K562 (cell line): ENCODE results near the gene ALG6. TPM values are rescaled to one million over a fixed set of nuclear protein-coding genes. Genes with fewer than 3 reads are reported as not detected.

Source experiments
- ATAC-seq: fragments of 200-7000 bp; cut with Tn5 transposase; 3 replicates; pipeline ENCODE4 v1.9.1; 2020; ENCODE audit warnings: moderate library complexity
- BruUV-seq: library from RNA; stranded (reverse); fragments of 400-500 nt; replicated peaks from 2 replicates; lab custom pipeline; 2021; lab: Mats Ljungman, UMichigan
- CTCF ChIA-PET: fragments of 300-600 bp; formaldehyde crosslinking; extraction: SDS; loops from one replicate; lab custom pipeline; 2021; ENCODE audit warnings: low intra/inter-chr PET ratio; lab: Yijun Ruan, JAX
- POLR2A ChIA-PET: fragments of 300-600, 350-650 bp; sonication (Branson Sonifier 250); formaldehyde crosslinking; extraction: SDS; loops from one replicate; lab custom pipeline; 2021; ENCODE audit warnings: antibody characterized with exemption, inconsistent platforms; lab: Yijun Ruan, JAX
- DNase-seq, 4 experiments: peaks; one replicate each; pipeline versions ENCODE4 v3.0.0 to v3.0.0-alpha.2; 2011 to 2018; ENCODE audit warnings: low spot score in 3 of 4, mixed read lengths in 3 of 4; ENCODE audit errors: extremely low read depth in 1 of 4
- FAIRE-seq: peaks from 2 replicates; lab custom pipeline; 2011; peaks lifted over from hg19 to GRCh38; lab: Jason Lieb, UNC
- H2AFZ ChIP-seq: 2 replicates; pipeline ENCODE4 v1.6.0; 2011; ENCODE audit warnings: low read depth, low read length, control low read depth, inconsistent platforms
- H3K27ac ChIP-seq: fragments of 200-600 bp; 3 replicates; pipeline ENCODE4 v1.8.0; 2011; ENCODE audit warnings: low read depth, mild to moderate bottlenecking, control low read depth, inconsistent platforms, low read length, moderate library complexity, mixed read lengths; ENCODE audit errors: extremely low read depth
- H3K27me3 ChIP-seq, 2 experiments: fragments of 300-600 bp in 1 of 2; 2 replicates in 1 of 2; 3 replicates in 1 of 2; pipeline versions ENCODE4 v1.6.0 to v1.8.0; 2011; ENCODE audit warnings: inconsistent platforms in 2 of 2, low read length in 2 of 2, mild to moderate bottlenecking in 1 of 2, mixed read lengths in 1 of 2, moderate library complexity in 1 of 2; ENCODE audit not compliant: control insufficient read depth in 2 of 2, insufficient read depth in 2 of 2
- H3K36me3 ChIP-seq: fragments of 300-600 bp; 3 replicates; pipeline ENCODE4 v1.8.0; 2011; ENCODE audit warnings: mild to moderate bottlenecking, low read length, inconsistent platforms; ENCODE audit not compliant: control insufficient read depth, insufficient read depth
- H3K4me1 ChIP-seq, 2 experiments: fragments of 200-600 bp in 1 of 2; replicated peaks in 1 of 2; 2 replicates in 1 of 2; 3 replicates in 1 of 2; pipeline versions ENCODE4 v1.5.1 to v1.8.0; 2011; ENCODE audit warnings: inconsistent platforms in 2 of 2, low read length in 2 of 2, mild to moderate bottlenecking in 1 of 2, mixed read lengths in 1 of 2, moderate library complexity in 1 of 2; ENCODE audit not compliant: control insufficient read depth in 2 of 2, insufficient read depth in 2 of 2
- H3K4me2 ChIP-seq: 2 replicates; pipeline ENCODE4 v1.6.1; 2011; ENCODE audit warnings: low read length, control low read depth, inconsistent platforms, mixed read lengths; ENCODE audit not compliant: insufficient read depth
- H3K4me3 ChIP-seq: fragments of 200-600 bp; sonication (generic), shearing (Covaris generic); 2 replicates; pipeline ENCODE4 v1.5.1; 2016; ENCODE audit warnings: control low read depth, inconsistent platforms
- H3K79me2 ChIP-seq: fragments of 200-600 bp; 3 replicates; pipeline ENCODE4 v1.8.0; 2011; ENCODE audit warnings: low read length, inconsistent platforms; ENCODE audit not compliant: control insufficient read depth, insufficient read depth
- H3K9ac ChIP-seq, 2 experiments: 2 replicates each; pipeline versions ENCODE4 v1.6.0 to v1.6.1; 2011; ENCODE audit warnings: low read depth in 2 of 2, low read length in 2 of 2, control low read depth in 1 of 2, inconsistent platforms in 1 of 2, mild to moderate bottlenecking in 1 of 2, mixed read lengths in 1 of 2; ENCODE audit not compliant: insufficient read depth in 1 of 2
- H3K9me1 ChIP-seq: one replicate; pipeline ENCODE4 v1.6.0; 2011; ENCODE audit warnings: inconsistent platforms, mild to moderate bottlenecking, low read length, moderate library complexity; ENCODE audit not compliant: control insufficient read depth, insufficient read depth
- H3K9me3 ChIP-seq: replicated peaks from 2 replicates; pipeline ENCODE4 v1.5.1; 2011; ENCODE audit warnings: low read depth, low read length, inconsistent platforms; ENCODE audit not compliant: control insufficient read depth, insufficient read depth
- H4K20me1 ChIP-seq: replicated peaks from 2 replicates; pipeline ENCODE4 v1.6.1; 2011; ENCODE audit warnings: low read length, inconsistent platforms, mixed read lengths; ENCODE audit not compliant: control insufficient read depth, insufficient read depth
- ATF3 ChIP-seq, 2 experiments: fragments of 450-650 bp in 1 of 2; sonication (generic) in 1 of 2; formaldehyde crosslinking in 1 of 2; IDR thresholded peaks in 1 of 2; conservative IDR thresholded peaks in 1 of 2; 2 replicates each; pipeline versions ENCODE4 v1.6.1 to v1.8.1; 2016 to 2023; ENCODE audit warnings: mild to moderate bottlenecking in 2 of 2, moderate library complexity in 2 of 2, inconsistent platforms in 1 of 2, missing genetic modification reagents in 1 of 2
- CGGBP1 ChIP-seq: fragments of 250-450 bp; sonication (Bioruptor Pico); IDR thresholded peaks from 2 replicates; pipeline ENCODE4 v1.9.0; 2021; ENCODE audit warnings: mild to moderate bottlenecking
- E2F3 ChIP-seq: fragments of 250-450 bp; sonication (Bioruptor Pico); IDR thresholded peaks from 2 replicates; pipeline ENCODE4 v1.4.0; 2020; ENCODE audit warnings: mild to moderate bottlenecking
- HBP1 ChIP-seq: fragments of 450-650 bp; formaldehyde crosslinking; IDR thresholded peaks from 2 replicates; pipeline ENCODE4 v1.4.0; 2022; ENCODE audit warnings: missing genetic modification characterization
- MECOM ChIP-seq: fragments of 250-450 bp; sonication (Bioruptor Pico); IDR thresholded peaks from 2 replicates; pipeline ENCODE4 v1.8.0; 2022; ENCODE audit warnings: inconsistent platforms
- MYBL2 ChIP-seq, 2 experiments: fragments of 450-650 bp in 1 of 2; sonication (generic) in 1 of 2; formaldehyde crosslinking in 1 of 2; IDR thresholded peaks; 2 replicates each; pipeline versions ENCODE4 v1.6.1 to v1.8.1; 2017 to 2022; ENCODE audit warnings: borderline replicate concordance in 1 of 2, inconsistent platforms in 1 of 2, low read depth in 1 of 2, mild to moderate bottlenecking in 1 of 2, missing genetic modification reagents in 1 of 2, moderate library complexity in 1 of 2
- RNF219 ChIP-seq: fragments of 250-450 bp; sonication (Bioruptor Pico); IDR thresholded peaks from 2 replicates; pipeline ENCODE4 v1.5.0; 2022; ENCODE audit warnings: mild to moderate bottlenecking
- SRSF1 ChIP-seq: fragments of 200-400 bp; formaldehyde crosslinking; IDR thresholded peaks from 2 replicates; pipeline ENCODE4 v1.6.1; 2017; ENCODE audit warnings: mild to moderate bottlenecking, low read depth, low read length, moderate library complexity
- SRSF7 ChIP-seq: fragments of 200-400 bp; formaldehyde crosslinking; optimal IDR thresholded peaks from 2 replicates; pipeline ENCODE3; 2017; ENCODE audit warnings: mild to moderate bottlenecking, low read depth, low read length
- ZBTB43 ChIP-seq: sonication (generic); formaldehyde crosslinking; IDR thresholded peaks from 2 replicates; pipeline ENCODE4 v1.8.0; 2023; ENCODE audit warnings: mild to moderate bottlenecking, missing genetic modification reagents
- ZNF311 ChIP-seq: fragments of 250-450 bp; sonication (Bioruptor Pico); IDR thresholded peaks from 2 replicates; pipeline ENCODE4 v1.4.0; 2020; ENCODE audit warnings: mild to moderate bottlenecking, moderate library complexity
- ZNF699 ChIP-seq: fragments of 250-450 bp; sonication (Bioruptor Pico); IDR thresholded peaks from 2 replicates; pipeline ENCODE4 v1.8.0; 2021; ENCODE audit warnings: mild to moderate bottlenecking, moderate library complexity; ENCODE audit not compliant: insufficient replicate concordance
- in situ Hi-C: fragments of 300-500 bp; cut with MboI; formaldehyde crosslinking; loops from 4 replicates; pipeline ENCODE4 v1.15.0; 2018; ENCODE audit warnings: inconsistent platforms, mixed read lengths
- intact Hi-C: fragments of 100-400 bp; cut with micrococcal nuclease; formaldehyde crosslinking; loops from 2 replicates; pipeline ENCODE4 v1.14.2; 2022
- polyA plus RNA-seq, 8 experiments: library from polyadenylated mRNA; depleted of rRNA in 4 of 8; stranded (reverse) in 5 of 8; unstranded in 3 of 8; fragments of >200 nt; fragmentation: Nextera tagmentation in 2 of 8; fragmentation: Illumina TruSeq in 1 of 8; extraction: Ambion mirVana in 2 of 8; extraction: Trizol in 1 of 8; gene quantifications; 2 replicates each; pipeline versions ENCODE4 v1.2.1 to v1.2.3, GENCODE V29; 2011 to 2014; ENCODE audit warnings: inconsistent platforms in 1 of 8, missing spikeins in 1 of 8
- total RNA-seq, 7 experiments: library from RNA; depleted of rRNA in 6 of 7; stranded (reverse); fragments of >200 nt in 6 of 7; fragmentation: Illumina TruSeq in 2 of 7; extraction: Trizol in 2 of 7; gene quantifications; 2 replicates each; pipeline versions ENCODE4 v1.2.1 to v1.2.3, GENCODE V29; 2011 to 2021; ENCODE audit warnings: low replicate concordance in 1 of 7

Gene ALG6
- total and polyA plus RNA-seq, 9 of the 15 experiments (the other 6 are each of a cell fraction or from before 2014, with no cell fraction given) = 14.6 to 35.7 (median 23.3) TPM

GRCh38 chr1:63428815-63429214 lies 61.4 kb downstream of the ALG6 start:
- POLR2A ChIA-PET = interaction anchor here (0.7 kb wide), 1 partner anchor 9 kb away, joined by 5 read pairs; no protein-coding TSS in a partner anchor
- in situ Hi-C loops = no loop called here
- no peak for ATAC-seq
- H2AFZ ChIP-seq = no peak overlapping the region
- H3K27me3 ChIP-seq = no peaks in the 10 kb centered on the region
- H3K36me3 ChIP-seq = peaks cover 14% of the 10 kb centered on the region; the same call in 2 of the 3 replicates
- H3K27ac ChIP-seq = no peak overlapping the region
- no peaks in the 10 kb centered on the region for H4K20me1 ChIP-seq
- no peak for TF ChIP-seq SRSF7
- TF ChIP-seq MYBL2 (IDR thresholded peaks at IDR 0.05; ENCODE audit: low read depth) = no peak
- no peak for TF ChIP-seq MYBL2 (CRISPR knock-in tag; IDR thresholded peaks at IDR 0.05; ENCODE audit: borderline replicate concordance)
- TF ChIP-seq RNF219 (CRISPR knock-in tag) = no peak
- no peak for TF ChIP-seq SRSF1
- no peak for TF ChIP-seq E2F3 (CRISPR knock-in tag)
- TF ChIP-seq ZNF699 (CRISPR knock-in tag) = no peak
- no peak for TF ChIP-seq ZBTB43
- no peak for TF ChIP-seq ZNF311 (CRISPR knock-in tag)
- TF ChIP-seq HBP1 (CRISPR knock-in tag) = no peak
- no peak for TF ChIP-seq CGGBP1
- no peak for TF ChIP-seq ATF3 (IDR thresholded peaks at IDR 0.05)
- no peak for TF ChIP-seq ATF3 (CRISPR knock-in tag; conservative IDR thresholded peaks at IDR 0.05)
- no peak for TF ChIP-seq MECOM (CRISPR knock-in tag)
- H3K4me1 ChIP-seq = no peaks in the 10 kb centered on the region
- H3K9ac ChIP-seq = no peak overlapping the region
- H3K9me1 ChIP-seq = no peaks in the 10 kb centered on the region
- no peak for DNase-seq
- no peak for FAIRE-seq
- H3K4me3 ChIP-seq = no peak overlapping the region
- no peaks in the 10 kb centered on the region for H3K79me2 ChIP-seq
- no TSS peak for BruUV-seq
- intact Hi-C loops = no loop called here
- H3K4me2 ChIP-seq = no peak overlapping the region
- CTCF ChIA-PET = no interaction called here
- H3K9me3 ChIP-seq = peaks cover 1% of the 10 kb centered on the region; the same call in 1 of the 2 replicates
